ENCODE results near the gene SMARCA2. TPM values are rescaled to one million over a fixed set of nuclear protein-coding genes. Genes with fewer than 3 reads are reported as not detected.

SMARCA2 gene
- total and polyA plus RNA-seq, 3 donors from 2014 or later: 176 to 251 (median 241) TPM

GRCh38 chr9:2174306-2174705, 159.2 kb downstream of the SMARCA2 start:
- Histone ChIP-seq H3K9me3 (no peaks in the 10 kb centered on the region), H3K4me1 (no peaks in the 10 kb centered on the region), H3K36me3 (ENCODE audit: low read depth, missing control alignments) (no peaks in the 10 kb centered on the region), H3K27me3 (no peaks in the 10 kb centered on the region), H3K27ac (no peak overlapping the region), H3K4me3 (no peak overlapping the region)
- intact Hi-C loops (cut with DNase I; ENCODE audit: low total_unique reads): no loop called here
- DNase-seq: no peak
- TF ChIP-seq POLR2A (IDR thresholded peaks at IDR 0.05): no peak
- TF ChIP-seq, protein P1, sequence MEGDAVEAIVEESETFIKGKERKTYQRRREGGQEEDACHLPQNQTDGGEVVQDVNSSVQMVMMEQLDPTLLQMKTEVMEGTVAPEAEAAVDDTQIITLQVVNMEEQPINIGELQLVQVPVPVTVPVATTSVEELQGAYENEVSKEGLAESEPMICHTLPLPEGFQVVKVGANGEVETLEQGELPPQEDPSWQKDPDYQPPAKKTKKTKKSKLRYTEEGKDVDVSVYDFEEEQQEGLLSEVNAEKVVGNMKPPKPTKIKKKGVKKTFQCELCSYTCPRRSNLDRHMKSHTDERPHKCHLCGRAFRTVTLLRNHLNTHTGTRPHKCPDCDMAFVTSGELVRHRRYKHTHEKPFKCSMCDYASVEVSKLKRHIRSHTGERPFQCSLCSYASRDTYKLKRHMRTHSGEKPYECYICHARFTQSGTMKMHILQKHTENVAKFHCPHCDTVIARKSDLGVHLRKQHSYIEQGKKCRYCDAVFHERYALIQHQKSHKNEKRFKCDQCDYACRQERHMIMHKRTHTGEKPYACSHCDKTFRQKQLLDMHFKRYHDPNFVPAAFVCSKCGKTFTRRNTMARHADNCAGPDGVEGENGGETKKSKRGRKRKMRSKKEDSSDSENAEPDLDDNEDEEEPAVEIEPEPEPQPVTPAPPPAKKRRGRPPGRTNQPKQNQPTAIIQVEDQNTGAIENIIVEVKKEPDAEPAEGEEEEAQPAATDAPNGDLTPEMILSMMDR (IDR thresholded peaks at IDR 0.05): no peak
- 89 to 95% methylated on average over 7 of the region's 7 CpGs for WGBS, 2 donors

DNA sequence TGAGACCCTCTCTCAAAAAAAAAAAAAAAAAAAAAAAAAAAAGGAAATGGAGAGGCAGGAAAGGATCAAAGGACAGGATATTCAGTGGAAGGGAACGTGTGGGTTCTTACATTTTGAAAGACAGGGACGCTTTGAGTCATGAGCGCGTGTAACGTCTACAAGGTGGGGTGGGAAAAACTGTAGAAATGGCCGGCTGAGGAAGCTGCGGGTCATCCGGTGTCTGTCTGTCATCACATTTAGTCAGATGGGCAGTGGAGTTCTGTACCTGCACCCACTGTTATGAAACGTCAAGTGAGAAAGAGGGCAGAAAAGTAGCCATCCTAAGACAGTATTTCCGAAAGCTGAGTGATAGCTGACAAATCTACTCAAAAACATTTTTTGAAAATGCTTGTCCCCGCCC, 159.8 kb downstream of the SMARCA2 start:
- 85 to 90% methylated on average over 11 of the region's 11 CpGs for WGBS, 2 donors
- TF ChIP-seq, protein P1 (IDR thresholded peaks at IDR 0.05): no peak
- TF ChIP-seq POLR2A (IDR thresholded peaks at IDR 0.05): no peak
- H3K4me3 ChIP-seq: no peak overlapping the region
- no peak for DNase-seq
- no peaks in the 10 kb centered on the region for H3K9me3 ChIP-seq
- intact Hi-C loops (cut with DNase I; ENCODE audit: low total_unique reads): no loop called here
- no peaks in the 10 kb centered on the region for H3K4me1 ChIP-seq
- H3K27ac ChIP-seq: no peak overlapping the region
- H3K27me3 ChIP-seq: no peaks in the 10 kb centered on the region
- no peaks in the 10 kb centered on the region for H3K36me3 ChIP-seq (ENCODE audit: low read depth, missing control alignments)

DNA sequence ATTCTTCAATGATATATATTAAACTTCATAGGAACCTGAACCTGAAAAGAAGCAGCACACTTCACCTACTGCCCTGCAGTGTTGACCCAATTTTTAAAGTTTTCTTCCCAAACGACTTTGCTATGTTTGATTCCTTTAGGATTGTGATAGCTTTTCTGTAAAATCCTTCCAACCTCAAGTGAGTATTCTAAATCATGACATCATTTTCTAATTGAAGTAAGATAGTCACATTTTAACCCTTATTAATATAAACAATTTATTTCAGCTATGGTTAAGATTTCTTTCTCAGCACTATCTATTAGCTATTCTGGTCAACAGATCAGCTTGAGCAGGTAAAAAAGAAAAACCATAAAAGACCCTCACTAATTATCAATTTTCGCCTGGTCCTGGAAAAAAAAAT, 162.0 kb downstream of the SMARCA2 start:
- no peak for DNase-seq
- Histone ChIP-seq H3K4me3 (no peak overlapping the region), H3K27ac (no peak overlapping the region), H3K9me3 (no peaks in the 10 kb centered on the region), H3K36me3 (ENCODE audit: low read depth, missing control alignments) (no peaks in the 10 kb centered on the region), H3K4me1 (no peaks in the 10 kb centered on the region), H3K27me3 (no peaks in the 10 kb centered on the region)
- intact Hi-C loops (cut with DNase I; ENCODE audit: low total_unique reads): no loop called here
- TF ChIP-seq POLR2A (IDR thresholded peaks at IDR 0.05): no peak
- WGBS, 2 donors: 87 to 88% methylated on average over 2 of the region's 2 CpGs

- Histone ChIP-seq H3K9me3 (no peaks in the 10 kb centered on the region), H3K36me3 (ENCODE audit: low read depth, missing control alignments) (no peaks in the 10 kb centered on the region), H3K4me1 (no peaks in the 10 kb centered on the region), H3K4me3 (no peak overlapping the region), H3K27ac (no peak overlapping the region), H3K27me3 (no peaks in the 10 kb centered on the region)
- TF ChIP-seq POLR2A (IDR thresholded peaks at IDR 0.05): no peak
- TF ChIP-seq, protein P1 (IDR thresholded peaks at IDR 0.05): no peak
- 91 to 93% methylated on average over 9 of the region's 9 CpGs for WGBS, 2 donors
- intact Hi-C loops (cut with DNase I; ENCODE audit: low total_unique reads): no loop called here
- DNase-seq: no peak
Observed at GRCh38 chr9:2178034-2178734, 163.0 kb downstream of the SMARCA2 start.

DNA sequence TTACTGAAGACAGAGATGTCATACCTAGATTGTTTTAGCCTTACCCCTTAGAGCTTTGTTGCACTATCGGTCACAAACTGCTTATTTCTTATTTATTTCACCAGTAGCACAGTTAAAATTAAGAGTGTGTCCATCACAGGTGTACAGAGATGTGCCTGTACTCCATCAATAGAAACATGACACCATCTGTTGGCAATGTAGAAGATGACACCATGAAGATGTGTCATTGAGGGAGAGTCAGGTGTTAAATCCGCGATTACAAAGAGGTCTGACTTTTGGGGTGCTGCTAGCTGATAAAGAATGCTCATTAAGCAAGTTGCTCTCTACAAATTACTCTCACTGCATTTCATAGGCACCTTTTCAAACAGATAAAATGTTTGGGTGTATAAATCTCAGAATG, 164.4 kb downstream of the SMARCA2 start:
- Histone ChIP-seq H3K27ac (no peak overlapping the region), H3K9me3 (no peaks in the 10 kb centered on the region), H3K27me3 (no peaks in the 10 kb centered on the region), H3K4me3 (no peak overlapping the region), H3K4me1 (no peaks in the 10 kb centered on the region), H3K36me3 (ENCODE audit: low read depth, missing control alignments) (no peaks in the 10 kb centered on the region)
- intact Hi-C loops (cut with DNase I; ENCODE audit: low total_unique reads): no loop called here
- 81 to 90% methylated on average over 3 of the region's 3 CpGs for WGBS, 2 donors
- no peak for DNase-seq
- no peak for TF ChIP-seq POLR2A (IDR thresholded peaks at IDR 0.05)

GRCh38 chr9:2180154-2180553, 165.0 kb downstream of the SMARCA2 start:
- no peak overlapping the region for H3K27ac ChIP-seq
- no peaks in the 10 kb centered on the region for H3K9me3 ChIP-seq
- intact Hi-C loops (cut with DNase I; ENCODE audit: low total_unique reads): no loop called here
- DNase-seq: no peak
- H3K27me3 ChIP-seq: no peaks in the 10 kb centered on the region
- no peak for TF ChIP-seq POLR2A (IDR thresholded peaks at IDR 0.05)
- 78 to 82% methylated on average over 5 of the region's 5 CpGs for whole genome bisulfite sequencing, 2 donors
- H3K36me3 ChIP-seq (ENCODE audit: low read depth, missing control alignments): no peaks in the 10 kb centered on the region
- no peaks in the 10 kb centered on the region for H3K4me1 ChIP-seq
- H3K4me3 ChIP-seq: no peak overlapping the region

Measured in testis (tissue), 3 donors.